ENCODE measurements around the gene ARV1.

- TF ChIP-seq NFYB (IDR thresholded peaks at IDR 0.05; ENCODE audit: insufficient read depth, low read depth, low read length) (no peak), CTCF (IDR thresholded peaks at IDR 0.05 in 2 of 3, conservative IDR thresholded peaks at IDR 0.05 in 1 of 3; ENCODE audit: control insufficient read depth in 2 of 3, extremely low read depth in 1 of 3, insufficient read depth in 1 of 3, low read depth in 3 of 3, low read length in 3 of 3) (no peak), STAT3 (IDR thresholded peaks at IDR 0.05; ENCODE audit: low read depth, low read length) (no peak), FOXM1 (IDR thresholded peaks at IDR 0.05; ENCODE audit: low read depth, low read length) (no peak), BHLHE40 (IDR thresholded peaks at IDR 0.05; ENCODE audit: borderline replicate concordance in 1 of 2, low read depth in 2 of 2, low read length in 1 of 2) (no peak), REST (IDR thresholded peaks at IDR 0.05; ENCODE audit: low read depth, low read length) (no peak), TCF7 (IDR thresholded peaks at IDR 0.05; ENCODE audit: borderline replicate concordance) (no peak), POLR2AphosphoS5 (IDR thresholded peaks at IDR 0.05; ENCODE audit: low read length) (no peak), RAD21 (IDR thresholded peaks at IDR 0.05; ENCODE audit: insufficient read depth, low read depth, low read length) (no peak), PML (IDR thresholded peaks at IDR 0.05; ENCODE audit: low read length) (no peak), ZNF274 (IDR thresholded peaks at IDR 0.05; ENCODE audit: insufficient read depth, insufficient read length) (no peak), YY1 (IDR thresholded peaks at IDR 0.05; ENCODE audit: low read depth, low read length) (no peak)
These were observed 3.8 kb downstream of the ARV1 start for GRCh38 chr1:230982696-230983095.
